NCI-H2029 treated with DMSO at 0.1 percent for 48 hours (cell line): ENCODE data around the gene CCDC91.
"Not testable (repeated sequence)": the region's sequence is repeated elsewhere in the genome, so short reads cannot be mapped to it uniquely, and the experiment has no call there.

Source experiments
- DNase-seq: peaks from one replicate; lab custom pipeline; 2025; lab: John Stamatoyannopoulos, UW

The CCDC91 gene

GRCh38 chr12:28367993-28368392, 177.7 kb downstream of the CCDC91 start:
- DNase-seq: no peak

- DNase-seq: no peak
Observed at GRCh38 chr12:28369483-28369882, 179.2 kb downstream of the CCDC91 start.

DNA sequence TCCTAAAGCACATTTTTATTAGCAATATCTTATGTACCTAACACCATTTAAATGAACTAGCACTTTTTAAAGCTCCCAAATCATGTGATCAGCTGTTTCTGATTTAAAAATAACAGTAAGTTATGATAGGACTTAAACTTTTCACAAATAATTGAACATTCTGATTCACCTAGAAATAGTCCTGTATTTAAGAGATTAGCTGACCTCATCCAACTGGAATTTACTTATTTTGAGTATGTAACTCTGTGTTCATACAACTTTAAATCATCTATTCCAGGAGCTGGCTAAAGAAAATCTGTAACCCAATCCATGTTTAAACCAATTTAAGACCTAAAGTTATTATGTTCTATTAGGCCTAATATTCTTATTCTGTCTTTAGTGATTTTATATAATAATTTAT, 184.3 kb downstream of the CCDC91 start:
- DNase-seq: no peak

- DNase-seq: no peak
Observed at GRCh38 chr12:28378736-28379135, 188.5 kb downstream of the CCDC91 start.

- DNase-seq: not testable (repeated sequence)
Observed at GRCh38 chr12:28379779-28380178, 189.5 kb downstream of the CCDC91 start.

GRCh38 chr12:28383368-28383767, 193.1 kb downstream of the CCDC91 start:
- DNase-seq: no peak

- no peak for DNase-seq
Observed at GRCh38 chr12:28388879-28389278, 198.6 kb downstream of the CCDC91 start.

DNA sequence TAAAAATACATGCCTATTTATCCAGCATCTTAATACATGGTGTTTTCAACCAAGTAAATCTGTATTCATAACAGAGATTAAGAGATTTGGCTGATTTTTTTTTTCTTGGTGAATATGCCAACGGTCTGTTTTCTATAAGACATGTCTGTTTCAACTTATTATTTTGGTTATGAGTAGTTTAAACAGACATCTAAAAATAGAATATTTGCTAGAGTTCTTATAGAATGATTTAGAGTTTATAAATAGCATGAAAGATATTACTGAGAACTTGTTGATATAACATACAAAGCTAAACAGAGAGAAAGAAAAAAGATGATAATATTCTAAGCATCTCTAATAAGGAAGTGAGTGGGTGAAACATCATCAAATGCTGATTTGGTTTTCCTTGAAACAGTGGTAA, 199.9 kb downstream of the CCDC91 start:
- DNase-seq: no peak

GRCh38 chr12:28390761-28391385, 200.6 kb downstream of the CCDC91 start:
- no peak for DNase-seq

DNA sequence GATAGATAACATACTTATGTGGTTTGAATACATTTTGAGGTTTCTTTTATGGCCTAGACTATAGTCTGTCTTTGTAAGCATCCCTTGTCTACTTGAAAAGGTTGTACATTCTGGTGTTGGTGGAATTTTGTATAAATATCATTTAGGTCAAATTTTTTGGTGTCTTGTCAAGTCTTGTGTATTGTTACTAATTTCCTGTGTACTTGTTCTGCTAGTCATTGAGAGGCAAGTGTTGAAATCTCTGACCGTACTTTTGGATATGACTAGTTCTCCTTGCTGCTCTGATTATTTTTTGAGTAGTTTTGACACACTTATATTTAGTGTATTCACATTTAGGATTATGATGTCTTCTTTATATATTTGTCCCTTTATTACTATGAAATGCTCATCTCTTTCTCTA, 219.6 kb downstream of the CCDC91 start:
- no peak for DNase-seq

DNA sequence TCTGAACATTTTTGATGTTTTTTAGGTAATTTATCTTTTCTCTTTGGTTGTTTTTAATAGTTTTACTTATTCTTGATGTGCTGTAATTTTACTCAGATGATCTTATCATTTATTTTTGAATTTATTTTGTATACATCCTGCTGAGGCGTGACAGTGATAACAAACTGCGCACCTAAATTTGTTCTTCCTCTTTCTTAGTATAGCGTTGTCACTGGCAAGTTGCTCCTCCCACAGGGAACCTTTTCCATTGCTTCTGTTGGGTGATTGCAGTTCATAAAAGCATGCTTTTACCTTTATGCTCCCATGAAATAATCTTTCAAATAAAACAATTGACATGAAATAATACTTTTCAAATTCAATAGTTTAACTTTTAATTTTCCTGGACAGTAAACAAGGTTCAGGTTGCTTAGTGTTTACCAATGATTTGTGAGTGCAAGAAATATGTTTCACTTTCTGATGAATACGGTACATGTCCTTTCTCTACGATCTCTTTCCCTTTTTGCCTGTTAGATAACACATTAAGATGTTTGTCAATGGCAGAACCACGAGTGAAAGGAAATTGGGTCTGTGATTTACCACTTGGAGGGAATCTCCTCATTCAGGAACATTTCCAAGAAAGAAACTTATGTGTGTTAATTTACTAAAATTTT, 223.3 kb downstream of the CCDC91 start:
- DNase-seq: no peak

- no peak for DNase-seq
Observed at GRCh38 chr12:28415755-28416154, 225.5 kb downstream of the CCDC91 start.

- DNase-seq: no peak
Observed at GRCh38 chr12:28421374-28421773, 231.1 kb downstream of the CCDC91 start.

DNA sequence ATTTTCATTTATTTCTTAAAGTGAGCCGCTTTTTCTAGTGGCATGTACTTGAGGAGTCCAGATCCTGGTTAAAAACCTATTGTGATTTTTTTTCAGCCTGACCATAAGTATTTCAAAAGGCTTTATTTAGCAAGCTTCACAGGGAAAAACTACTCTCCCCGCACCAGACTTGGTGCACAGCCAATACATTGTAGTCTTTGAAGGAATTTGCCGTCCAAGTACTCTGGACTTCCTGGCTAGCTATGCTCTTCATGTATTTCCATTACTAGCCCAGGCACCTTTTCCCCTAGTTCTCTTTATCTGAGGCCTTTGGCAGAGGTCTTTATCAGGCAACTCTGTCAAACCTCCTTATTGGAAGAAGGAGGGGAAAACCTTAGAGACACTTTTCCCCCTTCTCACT, 234.7 kb downstream of the CCDC91 start:
- no peak for DNase-seq

DNA sequence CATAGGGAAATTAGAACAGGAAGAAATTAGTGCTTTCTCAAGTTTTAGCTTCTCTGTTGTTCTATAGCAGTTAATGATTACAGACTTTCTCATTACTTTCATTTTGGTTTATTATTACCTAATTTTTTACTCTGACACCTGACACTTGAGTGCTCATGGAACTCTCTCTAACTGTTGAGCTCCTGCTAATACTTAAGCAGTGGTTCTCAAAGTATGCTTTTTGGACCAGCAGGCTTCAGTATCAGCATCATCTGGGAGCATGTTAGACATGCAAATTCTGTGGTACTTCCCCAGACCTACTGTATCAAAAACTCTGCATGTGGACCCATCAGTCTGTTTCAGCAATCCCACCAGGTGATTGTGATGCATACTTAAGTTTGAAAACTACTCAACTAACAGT, 235.3 kb downstream of the CCDC91 start:
- no peak for DNase-seq

GRCh38 chr12:28427046-28427445, 236.8 kb downstream of the CCDC91 start:
- no peak for DNase-seq

- DNase-seq: no peak
Observed at GRCh38 chr12:28440081-28440608, 249.9 kb downstream of the CCDC91 start.

DNA sequence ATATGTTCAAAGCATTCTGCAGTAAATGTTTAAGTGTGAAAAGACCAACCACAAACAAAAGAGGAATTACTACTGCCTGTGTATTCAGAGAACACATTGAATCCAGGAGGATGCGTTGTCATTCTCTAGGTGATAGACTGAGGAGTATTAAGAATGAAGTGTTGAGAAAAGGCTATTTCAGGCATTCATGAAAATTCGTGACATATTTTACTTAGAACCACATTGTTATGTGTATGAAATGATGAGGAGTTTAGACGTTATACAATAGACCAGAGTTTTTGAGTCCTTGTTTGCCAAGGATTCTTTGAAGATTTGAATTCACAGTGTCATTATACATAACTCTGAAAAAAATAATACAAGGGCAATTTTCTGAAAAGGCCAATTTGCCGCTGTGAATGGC, 251.8 kb downstream of the CCDC91 start:
- DNase-seq: no peak

GRCh38 chr12:28443337-28443736, 253.1 kb downstream of the CCDC91 start:
- peak; percentile 23 for DNase-seq

DNA sequence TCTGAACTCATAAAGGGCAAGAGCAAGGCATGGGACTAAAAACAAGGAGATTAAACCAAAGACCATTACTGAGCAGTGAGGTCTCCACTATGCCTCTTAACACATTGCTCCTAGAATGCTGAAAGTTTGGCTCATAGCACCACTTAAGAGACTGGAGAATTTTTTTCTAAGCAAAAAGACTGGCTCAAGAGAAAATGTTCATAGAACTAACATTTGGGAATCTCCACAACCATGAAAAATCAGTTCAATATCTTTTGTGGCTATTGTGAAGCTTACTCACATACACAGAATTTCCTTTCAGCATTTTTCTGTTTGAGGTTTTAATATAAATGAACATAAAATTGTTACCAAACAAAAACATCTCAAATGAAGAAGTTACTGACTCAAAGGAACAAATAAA, 255.8 kb downstream of the CCDC91 start:
- DNase-seq: no peak

- no peak for DNase-seq
Observed at GRCh38 chr12:28453686-28454085, 263.4 kb downstream of the CCDC91 start.

- no peak for DNase-seq
Observed at GRCh38 chr12:28456934-28457710, 266.9 kb downstream of the CCDC91 start.

DNA sequence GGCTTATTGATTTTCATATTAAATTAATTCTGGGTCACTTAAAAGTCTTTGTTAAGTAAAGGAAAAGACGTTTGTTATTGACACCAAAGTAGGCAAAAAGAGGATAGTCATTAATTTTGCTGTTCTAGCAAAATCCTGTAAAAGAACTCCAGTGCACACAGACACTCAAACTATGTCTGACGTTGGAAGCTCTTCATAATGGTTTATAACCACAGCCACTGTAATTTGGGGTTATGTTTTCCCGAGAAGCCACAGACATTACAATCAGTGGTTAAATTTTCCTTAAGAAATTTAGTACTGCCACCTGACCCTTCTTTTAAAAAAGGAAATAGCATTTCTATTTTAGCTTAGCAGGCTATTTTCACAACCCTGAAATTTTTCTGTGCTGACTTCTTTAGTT, 267.5 kb downstream of the CCDC91 start:
- DNase-seq: no peak
